ENCODE measurements around the gene TAAR5.

DNA sequence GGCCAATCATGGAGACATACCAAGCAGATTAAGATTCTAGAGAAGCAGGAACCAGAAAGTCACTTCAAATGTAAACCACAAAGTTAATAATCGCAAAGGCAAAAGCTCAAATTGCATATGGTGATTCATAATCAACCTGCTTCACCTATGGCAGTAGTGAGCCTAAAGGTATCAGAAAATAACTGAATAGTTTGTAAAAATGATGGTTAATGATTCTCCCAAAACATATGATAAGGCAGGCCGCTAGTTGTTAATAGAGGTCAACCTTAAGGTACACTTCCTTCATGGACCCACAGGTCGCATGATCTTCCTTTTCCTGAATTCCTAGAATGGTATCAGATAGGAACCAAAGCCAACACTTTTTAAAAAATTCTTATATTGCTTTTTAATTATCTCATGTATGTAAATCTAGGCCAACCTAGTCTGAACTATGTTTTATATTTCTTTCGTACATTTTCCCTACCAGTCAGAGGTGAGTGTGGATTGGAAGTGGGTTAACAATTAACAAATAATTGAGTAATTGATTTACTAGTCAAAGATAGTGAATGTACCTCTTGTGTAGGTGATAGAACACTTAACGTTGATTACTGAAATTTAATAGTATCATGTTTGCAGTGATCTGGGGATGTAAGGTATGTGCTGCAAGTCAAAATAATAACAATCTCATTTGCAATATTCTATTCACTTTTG lies 18.1 kb upstream of the TAAR5 start:
- TF ChIP-seq, protein P1, sequence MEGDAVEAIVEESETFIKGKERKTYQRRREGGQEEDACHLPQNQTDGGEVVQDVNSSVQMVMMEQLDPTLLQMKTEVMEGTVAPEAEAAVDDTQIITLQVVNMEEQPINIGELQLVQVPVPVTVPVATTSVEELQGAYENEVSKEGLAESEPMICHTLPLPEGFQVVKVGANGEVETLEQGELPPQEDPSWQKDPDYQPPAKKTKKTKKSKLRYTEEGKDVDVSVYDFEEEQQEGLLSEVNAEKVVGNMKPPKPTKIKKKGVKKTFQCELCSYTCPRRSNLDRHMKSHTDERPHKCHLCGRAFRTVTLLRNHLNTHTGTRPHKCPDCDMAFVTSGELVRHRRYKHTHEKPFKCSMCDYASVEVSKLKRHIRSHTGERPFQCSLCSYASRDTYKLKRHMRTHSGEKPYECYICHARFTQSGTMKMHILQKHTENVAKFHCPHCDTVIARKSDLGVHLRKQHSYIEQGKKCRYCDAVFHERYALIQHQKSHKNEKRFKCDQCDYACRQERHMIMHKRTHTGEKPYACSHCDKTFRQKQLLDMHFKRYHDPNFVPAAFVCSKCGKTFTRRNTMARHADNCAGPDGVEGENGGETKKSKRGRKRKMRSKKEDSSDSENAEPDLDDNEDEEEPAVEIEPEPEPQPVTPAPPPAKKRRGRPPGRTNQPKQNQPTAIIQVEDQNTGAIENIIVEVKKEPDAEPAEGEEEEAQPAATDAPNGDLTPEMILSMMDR (conservative IDR thresholded peaks at IDR 0.05; ENCODE audit: low read depth, low read length), result no peak
- no peak for TF ChIP-seq EZH2phosphoT487 (IDR thresholded peaks at IDR 0.05; ENCODE audit: borderline replicate concordance, low read length)

Measured in PC-3 (cell line).